Placental epithelial cell (primary cell): ENCODE data around the gene PNLIP. TPM values are rescaled to one million over a fixed set of nuclear protein-coding genes. Genes with fewer than 3 reads are reported as not detected.

ENCODE experiments used
- small RNA-seq: library from RNA; depleted of rRNA; stranded (forward); fragments of <200 nt; gene quantifications from one replicate; pipeline ENCODE3, GENCODE V24; 2012
- total RNA-seq: library from RNA; depleted of rRNA; stranded (reverse); fragments of >200 nt; gene quantifications from 2 replicates; pipeline ENCODE4 v1.2.3, GENCODE V29; 2012

The PNLIP gene
- not detected in 2 replicates for total RNA-seq

GRCh38 chr10:116545756-116546155 lies at the start of gene PNLIP:
PNLIP (plus strand) TSS chr10:116545931; CDS start chr10:116546093, 162 bp downstream.

GRCh38 chr10:116590590-116591444 lies 45.1 kb downstream of the PNLIP start, which contains the start of gene PNLIPRP1:
PNLIPRP1 (plus strand) TSS chr10:116590959; CDS start chr10:116591130, 171 bp downstream.

Small RNAs within 50 kb of the gene (small RNA-seq; reads per million reads assigned to genes)
- gene RNU6-1090P = not detected

Other genes with a start within 250 kb of the PNLIP start
- gene CCDC172, start 221.5 kb upstream of the PNLIP start, total RNA-seq = not detected in 2 replicates
- not detected in 2 replicates for gene PNLIPRP3, start 118.1 kb upstream of the PNLIP start, total RNA-seq
- not detected in 2 replicates for gene PNLIPRP1, start 45.0 kb downstream of the PNLIP start, total RNA-seq
- gene PNLIPRP2, start 75.0 kb downstream of the PNLIP start, total RNA-seq = not detected in 2 replicates
- gene HSPA12A, start 196.6 kb downstream of the PNLIP start, total RNA-seq = 1.7 and 4.3 TPM in 2 replicates